Tibial nerve (tissue), 4 donors: ENCODE results near the gene S100PBP. TPM values are rescaled to one million over a fixed set of nuclear protein-coding genes. Genes with fewer than 3 reads are reported as not detected.

Experiments
- DNase-seq, 2 donors: peaks; one replicate each; pipeline ENCODE4 v3.0.0-alpha.2; 2019; ENCODE audit warnings: low spot score in 2 of 2
- H3K27ac ChIP-seq, 4 donors: fragments of 200-600 bp; sonication (generic) in 3 of 4; one replicate each; pipeline ENCODE4 v1.5.1; 2017 to 2019; ENCODE audit warnings: mild to moderate bottlenecking in 1 of 4
- H3K27me3 ChIP-seq, 2 donors: fragments of 200-600 bp; sonication (generic) in 1 of 2; one replicate each; pipeline versions ENCODE4 v1.5.1 to v1.6.0; 2017 to 2019
- H3K36me3 ChIP-seq, 3 donors: fragments of 200-600 bp; sonication (generic); one replicate each; pipeline ENCODE4 v1.5.1; 2018 to 2019
- H3K4me1 ChIP-seq, 4 donors: fragments of 200-600 bp; sonication (generic) in 3 of 4; one replicate each; pipeline ENCODE4 v1.5.1; 2017 to 2019
- H3K4me3 ChIP-seq, 4 donors: fragments of 200-600 bp; sonication (generic) in 3 of 4; one replicate each; pipeline ENCODE4 v1.5.1; 2017 to 2019; ENCODE audit warnings: mild to moderate bottlenecking in 1 of 4, moderate library complexity in 1 of 4
- H3K9me3 ChIP-seq, 4 donors: fragments of 200-600 bp; sonication (generic) in 3 of 4; one replicate each; pipeline ENCODE4 v1.5.1; 2017 to 2019
- EP300 ChIP-seq, 2 donors: sonication (generic); formaldehyde crosslinking; IDR thresholded peaks; one replicate each; pipeline ENCODE4 v1.6.1; 2017; ENCODE audit warnings: antibody characterized with exemption in 2 of 2, mild to moderate bottlenecking in 1 of 2
- POLR2A ChIP-seq, 2 donors: fragments of 450-650 bp; IDR thresholded peaks; one replicate each; pipeline ENCODE4 v1.6.1; 2017; ENCODE audit warnings: antibody characterized with exemption in 2 of 2, mild to moderate bottlenecking in 2 of 2, moderate library complexity in 2 of 2
- WGBS, 2 donors: methylation state at CpG; one replicate each; pipeline ENCODE4 v1.1.5; 2018; 5-methylcytosine and 5-hydroxymethylcytosine counted together
- total RNA-seq, 4 donors: library from RNA; depleted of rRNA; stranded (reverse); fragments of >200 nt; gene quantifications; one replicate each; pipeline ENCODE4 v1.1.0, GENCODE V29; 2016
- TF ChIP-seq, protein P1 (sequence below), 5 experiments: fragments of 200-600 bp in 3 of 5; fragments of 450-650 bp in 2 of 5; sonication (generic) in 3 of 5; IDR thresholded peaks; one replicate each; pipeline ENCODE4 v1.5.1; 2016 to 2019; ENCODE audit warnings: antibody characterized with exemption in 5 of 5, mild to moderate bottlenecking in 3 of 5, moderate library complexity in 2 of 5

S100PBP gene
- total RNA-seq, 4 donors from 2014 or later = 24.0 to 55.5 (median 33.4) TPM

- no peaks in the 10 kb centered on the region for H3K27me3 ChIP-seq
- no peak overlapping the region for H3K4me3 ChIP-seq
- DNase-seq = no peak
Observed at GRCh38 chr1:32830092-32830852, 12.8 kb downstream of the S100PBP start.

GRCh38 chr1:32831878-32832277, 14.4 kb downstream of the S100PBP start:
- Histone ChIP-seq H3K4me3 (no peak overlapping the region), H3K27me3 (no peaks in the 10 kb centered on the region), H3K36me3 (peaks cover 0 to 95% (median 0%) of the 10 kb centered on the region in 3 donors), H3K4me1 (no peaks in the 10 kb centered on the region), H3K9me3 (no peaks in the 10 kb centered on the region), H3K27ac (no peak overlapping the region)
- DNase-seq = no peak
- no peak for TF ChIP-seq POLR2A (IDR thresholded peaks at IDR 0.05)
- WGBS, 2 donors = 89 to 90% methylated on average over 1 of the region's 1 CpG

More at GRCh38 chr1:32830092-32830852, 12.8 kb downstream of the S100PBP start:
- no peak overlapping the region for H3K27ac ChIP-seq
- H3K4me1 ChIP-seq = no peaks in the 10 kb centered on the region
- 86 to 92% methylated on average over 6 of the region's 6 CpGs for WGBS, 2 donors
- TF ChIP-seq, protein P1, sequence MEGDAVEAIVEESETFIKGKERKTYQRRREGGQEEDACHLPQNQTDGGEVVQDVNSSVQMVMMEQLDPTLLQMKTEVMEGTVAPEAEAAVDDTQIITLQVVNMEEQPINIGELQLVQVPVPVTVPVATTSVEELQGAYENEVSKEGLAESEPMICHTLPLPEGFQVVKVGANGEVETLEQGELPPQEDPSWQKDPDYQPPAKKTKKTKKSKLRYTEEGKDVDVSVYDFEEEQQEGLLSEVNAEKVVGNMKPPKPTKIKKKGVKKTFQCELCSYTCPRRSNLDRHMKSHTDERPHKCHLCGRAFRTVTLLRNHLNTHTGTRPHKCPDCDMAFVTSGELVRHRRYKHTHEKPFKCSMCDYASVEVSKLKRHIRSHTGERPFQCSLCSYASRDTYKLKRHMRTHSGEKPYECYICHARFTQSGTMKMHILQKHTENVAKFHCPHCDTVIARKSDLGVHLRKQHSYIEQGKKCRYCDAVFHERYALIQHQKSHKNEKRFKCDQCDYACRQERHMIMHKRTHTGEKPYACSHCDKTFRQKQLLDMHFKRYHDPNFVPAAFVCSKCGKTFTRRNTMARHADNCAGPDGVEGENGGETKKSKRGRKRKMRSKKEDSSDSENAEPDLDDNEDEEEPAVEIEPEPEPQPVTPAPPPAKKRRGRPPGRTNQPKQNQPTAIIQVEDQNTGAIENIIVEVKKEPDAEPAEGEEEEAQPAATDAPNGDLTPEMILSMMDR (IDR thresholded peaks at IDR 0.05) = no peak
- no peak for TF ChIP-seq EP300 (IDR thresholded peaks at IDR 0.05)
- peaks cover 0 to 100% (median 6%) of the 10 kb centered on the region in 3 donors for H3K36me3 ChIP-seq
- H3K9me3 ChIP-seq = no peaks in the 10 kb centered on the region

GRCh38 chr1:32848354-32849063, 31.1 kb downstream of the S100PBP start:
- TF ChIP-seq EP300 (IDR thresholded peaks at IDR 0.05) (no peak), POLR2A (IDR thresholded peaks at IDR 0.05) (no peak)
- TF ChIP-seq, protein P1 (IDR thresholded peaks at IDR 0.05) = no peak
- peaks cover 0 to 5% (median 0%) of the 10 kb centered on the region in 4 donors for H3K9me3 ChIP-seq
- no peak overlapping the region for H3K27ac ChIP-seq
- H3K36me3 ChIP-seq = peaks cover 0 to 74% (median 5%) of the 10 kb centered on the region in 3 donors
- H3K4me1 ChIP-seq = no peaks in the 10 kb centered on the region
- DNase-seq = no peak
- H3K27me3 ChIP-seq = no peaks in the 10 kb centered on the region
- 38 to 40% methylated on average over 2 of the region's 2 CpGs for WGBS, 2 donors
- H3K4me3 ChIP-seq = no peak overlapping the region

GRCh38 chr1:32855861-32856617, 38.6 kb downstream of the S100PBP start:
- no peak overlapping the region for H3K4me3 ChIP-seq
- no peaks in the 10 kb centered on the region for H3K27me3 ChIP-seq
- H3K9me3 ChIP-seq = no peaks in the 10 kb centered on the region
- peaks cover 0 to 90% (median 10%) of the 10 kb centered on the region in 3 donors for H3K36me3 ChIP-seq
- no peak overlapping the region for H3K27ac ChIP-seq
- no peak for DNase-seq
- no peaks in the 10 kb centered on the region for H3K4me1 ChIP-seq
- TF ChIP-seq, protein P1 (IDR thresholded peaks at IDR 0.05) = no peak
- TF ChIP-seq EP300 (IDR thresholded peaks at IDR 0.05) (no peak), POLR2A (IDR thresholded peaks at IDR 0.05) (no peak)
- 88 to 92% methylated on average over 13 of the region's 13 CpGs for WGBS, 2 donors

GRCh38 chr1:32858136-32858535, 40.7 kb downstream of the S100PBP start:
- TF ChIP-seq EP300 (IDR thresholded peaks at IDR 0.05) (no peak), POLR2A (IDR thresholded peaks at IDR 0.05) (no peak)
- TF ChIP-seq, protein P1 (IDR thresholded peaks at IDR 0.05) = no peak
- peaks cover 0 to 7% (median 0%) of the 10 kb centered on the region in 4 donors for H3K4me1 ChIP-seq
- no peak for DNase-seq
- H3K27ac ChIP-seq = no peak overlapping the region
- H3K27me3 ChIP-seq = no peaks in the 10 kb centered on the region
- peaks cover 0 to 95% (median 9%) of the 10 kb centered on the region in 3 donors for H3K36me3 ChIP-seq
- no peaks in the 10 kb centered on the region for H3K9me3 ChIP-seq
- no peak overlapping the region for H3K4me3 ChIP-seq
- 90 to 96% methylated on average over 2 of the region's 2 CpGs for WGBS, 2 donors
